ENCODE results near the gene CASP10. TPM values are rescaled to one million over a fixed set of nuclear protein-coding genes. Genes with fewer than 3 reads are reported as not detected.

The CASP10 gene
- polyA plus RNA-seq, 1 of the 3 experiments (the other 2 are of a cell fraction): 0.12 TPM

DNA sequence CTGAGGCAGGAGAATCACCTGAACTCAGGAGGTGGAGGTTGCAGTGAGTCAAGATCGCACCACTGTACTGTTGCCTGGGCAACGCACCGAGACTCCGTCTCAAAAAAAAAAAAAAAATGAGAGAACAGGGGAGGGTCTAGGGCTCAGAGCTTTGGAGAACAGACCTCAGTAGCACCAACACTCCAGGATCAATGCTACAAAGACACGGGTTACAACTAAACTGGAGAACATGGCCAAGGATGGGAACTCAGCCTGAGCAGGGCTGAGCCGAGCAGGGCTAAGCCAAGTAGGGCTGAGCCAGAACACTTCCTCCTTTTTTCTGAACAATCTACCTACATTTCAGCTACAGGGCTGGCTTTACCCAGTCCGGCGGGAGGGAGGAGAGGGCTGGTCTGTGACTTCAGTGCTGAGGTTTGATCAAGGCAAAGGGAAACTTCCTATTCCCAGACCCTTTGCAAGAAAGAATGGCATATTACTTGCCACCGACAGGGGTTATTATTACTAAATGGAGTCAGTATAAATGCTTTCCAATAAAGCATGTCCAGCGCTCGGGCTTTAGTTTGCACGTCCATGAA is 74.5 kb downstream of the CASP10 start:
- H3K9ac ChIP-seq: peak overlapping the region; percentile 92
- H3K79me2 ChIP-seq (ENCODE audit: insufficient read depth): peaks cover 27% of the 10 kb centered on the region
- no peaks in the 10 kb centered on the region for H3K27me3 ChIP-seq (ENCODE audit: insufficient read depth)
- peaks cover 0 to 4% of the 10 kb centered on the region in 2 experiments; a peak in 2 of 4 replicates for H3K4me1 ChIP-seq (ENCODE audit: control insufficient read depth in 1 of 2, insufficient read depth in 2 of 2, low read depth in 1 of 2, low read length in 1 of 2)
- 61% methylated on average over 12 of the region's 12 CpGs for WGBS (ENCODE audit: low lambda C conversion rate)
- TF ChIP-seq CHD2 (IDR thresholded peaks at IDR 0.05; ENCODE audit: low read length, partially characterized antibody) (no peak), TAF1 (IDR thresholded peaks at IDR 0.05; ENCODE audit: borderline replicate concordance, low read depth, low read length) (no peak), POLR2AphosphoS5 (IDR thresholded peaks at IDR 0.05; ENCODE audit: low read depth, low read length) (no peak), RFX5 (IDR thresholded peaks at IDR 0.05; ENCODE audit: low read length) (no peak), EZH2phosphoT487 (IDR thresholded peaks at IDR 0.05; ENCODE audit: borderline replicate concordance, low read depth) (no peak), NFIC (IDR thresholded peaks at IDR 0.05; ENCODE audit: borderline replicate concordance) (no peak), RXRA (IDR thresholded peaks at IDR 0.05; ENCODE audit: borderline replicate concordance, low read depth) (no peak), FOSL2 (IDR thresholded peaks at IDR 0.05; ENCODE audit: borderline replicate concordance, low read depth) (no peak), TEAD4 (IDR thresholded peaks at IDR 0.05; ENCODE audit: borderline replicate concordance, insufficient read depth) (no peak), RAD21 (IDR thresholded peaks at IDR 0.05; ENCODE audit: low read length) (no peak), YY1 (IDR thresholded peaks at IDR 0.05; ENCODE audit: low read depth) (no peak), FOXJ3 (CRISPR knock-in tag; IDR thresholded peaks at IDR 0.05) (no peak), ELF1 (IDR thresholded peaks at IDR 0.05) (no peak), CTCF (IDR thresholded peaks at IDR 0.05) (no peak)
- TF ChIP-seq, protein P1, sequence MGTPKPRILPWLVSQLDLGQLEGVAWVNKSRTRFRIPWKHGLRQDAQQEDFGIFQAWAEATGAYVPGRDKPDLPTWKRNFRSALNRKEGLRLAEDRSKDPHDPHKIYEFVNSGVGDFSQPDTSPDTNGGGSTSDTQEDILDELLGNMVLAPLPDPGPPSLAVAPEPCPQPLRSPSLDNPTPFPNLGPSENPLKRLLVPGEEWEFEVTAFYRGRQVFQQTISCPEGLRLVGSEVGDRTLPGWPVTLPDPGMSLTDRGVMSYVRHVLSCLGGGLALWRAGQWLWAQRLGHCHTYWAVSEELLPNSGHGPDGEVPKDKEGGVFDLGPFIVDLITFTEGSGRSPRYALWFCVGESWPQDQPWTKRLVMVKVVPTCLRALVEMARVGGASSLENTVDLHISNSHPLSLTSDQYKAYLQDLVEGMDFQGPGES (IDR thresholded peaks at IDR 0.05; ENCODE audit: low read depth, low read length): no peak
- TF ChIP-seq, protein P2, sequence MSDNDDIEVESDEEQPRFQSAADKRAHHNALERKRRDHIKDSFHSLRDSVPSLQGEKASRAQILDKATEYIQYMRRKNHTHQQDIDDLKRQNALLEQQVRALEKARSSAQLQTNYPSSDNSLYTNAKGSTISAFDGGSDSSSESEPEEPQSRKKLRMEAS (IDR thresholded peaks at IDR 0.05; ENCODE audit: low read depth): no peak
- TF ChIP-seq, protein P3, sequence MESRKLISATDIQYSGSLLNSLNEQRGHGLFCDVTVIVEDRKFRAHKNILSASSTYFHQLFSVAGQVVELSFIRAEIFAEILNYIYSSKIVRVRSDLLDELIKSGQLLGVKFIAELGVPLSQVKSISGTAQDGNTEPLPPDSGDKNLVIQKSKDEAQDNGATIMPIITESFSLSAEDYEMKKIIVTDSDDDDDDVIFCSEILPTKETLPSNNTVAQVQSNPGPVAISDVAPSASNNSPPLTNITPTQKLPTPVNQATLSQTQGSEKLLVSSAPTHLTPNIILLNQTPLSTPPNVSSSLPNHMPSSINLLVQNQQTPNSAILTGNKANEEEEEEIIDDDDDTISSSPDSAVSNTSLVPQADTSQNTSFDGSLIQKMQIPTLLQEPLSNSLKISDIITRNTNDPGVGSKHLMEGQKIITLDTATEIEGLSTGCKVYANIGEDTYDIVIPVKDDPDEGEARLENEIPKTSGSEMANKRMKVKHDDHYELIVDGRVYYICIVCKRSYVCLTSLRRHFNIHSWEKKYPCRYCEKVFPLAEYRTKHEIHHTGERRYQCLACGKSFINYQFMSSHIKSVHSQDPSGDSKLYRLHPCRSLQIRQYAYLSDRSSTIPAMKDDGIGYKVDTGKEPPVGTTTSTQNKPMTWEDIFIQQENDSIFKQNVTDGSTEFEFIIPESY (IDR thresholded peaks at IDR 0.05; ENCODE audit: borderline replicate concordance, low read depth): no peak
- peak overlapping the region; percentile 89 for H3K4me2 ChIP-seq
- ChIA-PET CTCF (no interaction called here), POLR2A (no interaction called here)
- H3K4me3 ChIP-seq (ENCODE audit: low read depth in 2 of 2, low read length in 1 of 2): peak overlapping the region; percentile 54 to 60; a peak in 3 of 4 replicates
- H3K27ac ChIP-seq (ENCODE audit: low read depth in 2 of 2, low read length in 1 of 2): peak overlapping the region; percentile 81 to 96; a peak in 3 of 4 replicates
- no peaks in the 10 kb centered on the region for H3K9me2 ChIP-seq
- no peaks in the 10 kb centered on the region for H3K9me3 ChIP-seq
- no peak for DNase-seq
- H3K36me3 ChIP-seq (replicated peaks in 1 of 2; ENCODE audit: control insufficient read depth in 1 of 2, insufficient read depth in 2 of 2, low read length in 1 of 2): no peaks in the 10 kb centered on the region
- H3F3A ChIP-seq (replicated peaks; ENCODE audit: insufficient read depth): peaks cover 12% of the 10 kb centered on the region
- H2AFZ ChIP-seq (ENCODE audit: low read depth): peak overlapping the region; percentile 96
- H4K20me1 ChIP-seq (ENCODE audit: insufficient read depth): no peaks in the 10 kb centered on the region

Data from SK-N-SH (cell line).